Fibroblast of lung (primary cell): ENCODE measurements around the gene COL26A1.

Experiments used
- CTCF ChIP-seq, 2 donors: IDR thresholded peaks in 1 of 2; conservative IDR thresholded peaks in 1 of 2; 1 replicate in 1 of 2; 2 replicates in 1 of 2; pipeline ENCODE4 v1.5.1; 2011 to 2012; ENCODE audit warnings: low read length in 2 of 2, control low read depth in 1 of 2, inconsistent platforms in 1 of 2, low read depth in 1 of 2, mild to moderate bottlenecking in 1 of 2
- EZH2 ChIP-seq: IDR thresholded peaks from 2 replicates; pipeline ENCODE4 v1.5.1; 2012; ENCODE audit warnings: low read length, control low read depth, mild to moderate bottlenecking; ENCODE audit errors: missing control alignments

GRCh38 chr7:101593556-101593955 is 230.9 kb downstream of the COL26A1 start:
- TF ChIP-seq CTCF (conservative IDR thresholded peaks at IDR 0.05 in 1 of 2, IDR thresholded peaks at IDR 0.05 in 1 of 2; ENCODE audit: low read depth in 1 of 2, low read length in 2 of 2) = no peak
- no peak for TF ChIP-seq EZH2
